Measurements from ENCODE around the gene FGFBP2. TPM values are rescaled to one million over a fixed set of nuclear protein-coding genes. Genes with fewer than 3 reads are reported as not detected.

The FGFBP2 gene
- total RNA-seq, 3 donors from 2014 or later: 4.0 TPM; not detected in 2

- ATAC-seq (no peak), DNase-seq (no peak)
- Histone ChIP-seq H3K36me3 (ENCODE audit: low read depth) (no peaks in the 10 kb centered on the region), H3K9me3 (no peaks in the 10 kb centered on the region), H3K4me3 (no peak overlapping the region), H3K4me1 (ENCODE audit: low read depth) (peaks cover 11% of the 10 kb centered on the region)
- intact Hi-C loops (cut with DNase I, micrococcal nuclease): no loop called here
- TF ChIP-seq CTCF (IDR thresholded peaks at IDR 0.05): no peak
These were observed 29.2 kb upstream of the FGFBP2 start for GRCh38 chr4:15992167-15992485.

- Histone ChIP-seq H3K4me1 (ENCODE audit: low read depth) (peaks cover 11% of the 10 kb centered on the region), H3K9me3 (no peaks in the 10 kb centered on the region), H3K4me3 (no peak overlapping the region), H3K36me3 (ENCODE audit: low read depth) (no peaks in the 10 kb centered on the region)
- ATAC-seq (no peak), DNase-seq (no peak)
- intact Hi-C loops (cut with DNase I, micrococcal nuclease): no loop called here
- TF ChIP-seq CTCF (IDR thresholded peaks at IDR 0.05): no peak
These were observed 27.8 kb upstream of the FGFBP2 start for GRCh38 chr4:15990570-15991285.

GRCh38 chr4:15989424-15989823, 26.4 kb upstream of the FGFBP2 start:
- no peaks in the 10 kb centered on the region for H3K36me3 ChIP-seq (ENCODE audit: low read depth)
- ATAC-seq: no peak
- DNase-seq: no peak
- peaks cover 6% of the 10 kb centered on the region for H3K4me1 ChIP-seq (ENCODE audit: low read depth)
- no peak overlapping the region for H3K4me3 ChIP-seq
- H3K9me3 ChIP-seq: no peaks in the 10 kb centered on the region
- no peak for TF ChIP-seq CTCF (IDR thresholded peaks at IDR 0.05)
- intact Hi-C loops (cut with DNase I, micrococcal nuclease): no loop called here

- DNase-seq: peak in 1 of 3 donors; percentile 12
- Histone ChIP-seq H3K4me1 (ENCODE audit: low read depth) (peaks cover 6% of the 10 kb centered on the region), H3K4me3 (no peak overlapping the region), H3K9me3 (no peaks in the 10 kb centered on the region), H3K36me3 (ENCODE audit: low read depth) (no peaks in the 10 kb centered on the region)
- peak; percentile 35 for ATAC-seq
- no peak for TF ChIP-seq CTCF (IDR thresholded peaks at IDR 0.05)
- intact Hi-C loops (cut with DNase I, micrococcal nuclease): no loop called here
These were observed 25.2 kb upstream of the FGFBP2 start for GRCh38 chr4:15988222-15988621.

- ATAC-seq (no peak), DNase-seq (no peak)
- intact Hi-C loops (cut with DNase I, micrococcal nuclease): no loop called here
- TF ChIP-seq CTCF (IDR thresholded peaks at IDR 0.05): no peak
- Histone ChIP-seq H3K4me1 (ENCODE audit: low read depth) (peaks cover 6% of the 10 kb centered on the region), H3K4me3 (no peak overlapping the region), H3K9me3 (no peaks in the 10 kb centered on the region), H3K36me3 (ENCODE audit: low read depth) (no peaks in the 10 kb centered on the region)
These were observed 23.9 kb upstream of the FGFBP2 start for GRCh38 chr4:15986907-15987306.

- no peak for TF ChIP-seq CTCF (IDR thresholded peaks at IDR 0.05)
- Histone ChIP-seq H3K36me3 (ENCODE audit: low read depth) (no peaks in the 10 kb centered on the region), H3K4me1 (ENCODE audit: low read depth) (peaks cover 3% of the 10 kb centered on the region), H3K4me3 (no peak overlapping the region), H3K9me3 (no peaks in the 10 kb centered on the region)
- ATAC-seq (no peak), DNase-seq (no peak)
- intact Hi-C loops (cut with DNase I, micrococcal nuclease): no loop called here
These were observed 20.6 kb upstream of the FGFBP2 start for GRCh38 chr4:15983610-15984009.

All from mucosa of descending colon (tissue), 3 donors.